GM18868 (cell line): ENCODE results near the gene TMEM132D.
"Not testable (repeated sequence)": the region's sequence is repeated elsewhere in the genome, so short reads cannot be mapped to it uniquely, and the experiment has no call there.

Source experiments
- ATAC-seq: cut with Tn5 transposase; IDR thresholded peaks from one replicate; pipeline ENCODE4 v1.9.1; 2021; ENCODE audit warnings: mild to moderate bottlenecking, moderate library complexity; ENCODE audit not compliant: unreplicated experiment

TMEM132D gene

GRCh38 chr12:129903956-129904829 is at the start of gene TMEM132D:
TMEM132D (minus strand) TSS chr12:129904025.
- ATAC-seq = no peak

- no peak for ATAC-seq
Measured at GRCh38 chr12:129949651-129950050, 45.8 kb upstream of the TMEM132D start.

- ATAC-seq = no peak
Measured at GRCh38 chr12:129941618-129942017, 37.8 kb upstream of the TMEM132D start.

- ATAC-seq = no peak
Measured at GRCh38 chr12:129938089-129938488, 34.3 kb upstream of the TMEM132D start.

DNA sequence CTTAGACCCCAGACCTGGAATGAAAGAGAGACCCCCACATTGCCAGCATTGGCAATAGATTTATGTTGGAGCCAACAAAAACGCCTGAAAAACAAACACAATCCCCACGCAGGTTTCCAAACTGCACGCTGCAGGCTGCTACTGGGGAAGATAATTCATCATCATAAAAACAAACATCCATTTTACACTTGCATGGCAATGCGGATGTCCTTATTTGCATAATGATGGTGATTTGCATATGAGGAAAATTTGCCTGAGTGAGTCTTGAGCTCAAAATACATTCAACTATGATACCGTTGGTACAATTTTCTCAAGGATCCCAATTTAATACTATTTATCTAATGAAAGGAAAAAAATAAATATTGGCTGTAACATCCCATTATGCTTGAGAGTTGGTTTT is 33.6 kb upstream of the TMEM132D start:
- no peak for ATAC-seq

- ATAC-seq = no peak
Measured at GRCh38 chr12:129928643-129929042, 24.8 kb upstream of the TMEM132D start.

DNA sequence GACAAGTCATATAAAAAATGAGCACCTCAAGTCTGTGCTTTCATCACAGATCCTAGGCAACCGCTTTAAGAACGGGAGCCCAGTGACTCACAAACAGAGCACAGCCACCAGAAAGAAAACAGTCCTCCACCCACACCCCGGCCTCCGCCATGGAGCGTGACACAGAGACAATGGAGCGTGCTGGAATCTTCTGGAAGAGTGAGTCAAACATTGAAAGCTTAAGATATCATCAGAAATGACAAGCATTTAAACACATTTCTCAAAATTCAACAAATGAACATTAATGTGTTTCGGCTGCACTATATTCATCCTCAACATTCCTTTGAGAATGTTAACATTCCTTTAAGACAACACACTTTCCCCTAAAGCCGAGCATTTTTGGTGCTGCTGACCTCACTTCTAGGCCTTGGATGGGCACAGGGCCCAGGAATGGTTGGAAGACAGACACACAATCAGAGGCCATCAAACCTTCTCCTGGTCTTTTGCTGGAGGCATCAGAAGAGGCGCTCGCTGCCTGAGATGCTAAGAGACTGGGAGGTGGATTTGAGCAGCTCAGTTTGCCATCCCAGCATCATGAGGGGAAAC is 23.6 kb upstream of the TMEM132D start:
- no peak for ATAC-seq

DNA sequence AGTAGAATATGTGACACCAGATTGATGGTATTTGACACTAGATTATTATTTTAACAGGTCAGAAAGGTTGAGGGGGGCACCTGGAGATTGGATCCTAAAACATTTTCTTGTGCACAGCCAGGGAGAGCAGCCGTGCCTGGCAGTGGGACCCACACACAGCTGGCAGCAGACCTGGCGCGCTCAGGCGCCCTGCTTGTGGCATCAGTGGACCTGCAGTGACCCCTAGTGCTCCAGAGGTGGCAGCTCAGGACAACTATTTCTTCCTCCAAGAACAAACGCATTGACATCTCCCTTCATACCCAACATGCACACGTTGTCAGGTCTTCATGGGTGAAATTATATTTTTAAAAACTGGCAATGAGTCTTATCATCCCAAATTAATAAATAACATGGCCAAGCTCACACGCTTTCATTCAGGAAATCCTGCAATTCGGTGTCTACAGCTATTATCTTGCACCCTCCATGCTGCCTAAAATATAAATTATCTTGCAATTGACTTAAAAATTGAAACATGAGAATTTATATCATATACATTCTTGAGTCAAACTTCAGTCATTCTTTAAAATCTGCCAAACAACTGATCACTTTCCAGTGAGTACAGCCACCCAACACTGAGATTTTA is 7.7 kb upstream of the TMEM132D start:
- ATAC-seq = peak; percentile 83

DNA sequence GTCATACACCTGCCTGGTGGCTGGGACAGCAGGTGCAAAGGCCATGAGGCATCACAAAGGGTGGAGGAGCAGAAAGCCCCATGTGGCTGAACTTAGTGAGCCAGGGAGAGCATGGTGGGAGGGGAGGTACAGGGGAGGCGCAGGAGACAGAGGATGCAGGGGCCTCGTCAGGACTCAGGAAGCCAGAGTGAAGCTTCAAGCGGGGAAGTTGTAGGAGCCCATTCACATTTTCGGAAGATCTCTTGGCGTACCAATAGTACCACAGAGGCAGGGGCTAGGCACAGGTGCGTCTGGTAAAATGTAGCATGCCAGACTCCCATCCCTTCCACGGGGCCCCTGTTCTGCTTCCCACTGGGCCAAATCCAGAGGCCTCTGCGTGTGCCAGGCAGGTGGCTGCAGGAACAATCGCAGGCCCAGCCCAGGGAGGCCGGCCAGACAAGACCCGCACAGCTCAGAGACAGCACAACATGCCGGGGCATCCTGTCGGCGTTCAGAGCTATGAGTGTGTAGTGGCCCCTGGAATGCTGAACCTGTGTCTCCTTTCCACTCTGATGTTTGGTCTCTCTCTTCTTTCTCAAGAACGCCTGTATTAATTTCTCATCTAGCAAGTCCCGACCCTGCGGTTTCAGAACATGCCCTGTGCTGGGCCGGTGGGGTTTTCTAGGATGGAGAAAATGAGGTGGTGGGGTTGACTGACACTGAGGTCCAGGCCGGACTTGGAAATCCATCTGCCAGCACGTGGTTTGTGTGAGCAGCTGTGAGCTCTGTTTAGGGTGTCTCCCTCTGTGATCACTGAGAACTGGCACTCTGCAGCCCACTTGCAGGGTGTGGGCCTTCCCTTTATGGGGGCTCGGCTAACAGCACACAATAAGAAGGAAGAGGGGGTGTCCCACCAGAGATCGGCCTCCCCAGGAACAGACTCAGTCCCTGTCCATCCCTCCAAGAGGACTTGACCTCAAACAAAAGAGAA is 5.5 kb upstream of the TMEM132D start:
- no peak for ATAC-seq

DNA sequence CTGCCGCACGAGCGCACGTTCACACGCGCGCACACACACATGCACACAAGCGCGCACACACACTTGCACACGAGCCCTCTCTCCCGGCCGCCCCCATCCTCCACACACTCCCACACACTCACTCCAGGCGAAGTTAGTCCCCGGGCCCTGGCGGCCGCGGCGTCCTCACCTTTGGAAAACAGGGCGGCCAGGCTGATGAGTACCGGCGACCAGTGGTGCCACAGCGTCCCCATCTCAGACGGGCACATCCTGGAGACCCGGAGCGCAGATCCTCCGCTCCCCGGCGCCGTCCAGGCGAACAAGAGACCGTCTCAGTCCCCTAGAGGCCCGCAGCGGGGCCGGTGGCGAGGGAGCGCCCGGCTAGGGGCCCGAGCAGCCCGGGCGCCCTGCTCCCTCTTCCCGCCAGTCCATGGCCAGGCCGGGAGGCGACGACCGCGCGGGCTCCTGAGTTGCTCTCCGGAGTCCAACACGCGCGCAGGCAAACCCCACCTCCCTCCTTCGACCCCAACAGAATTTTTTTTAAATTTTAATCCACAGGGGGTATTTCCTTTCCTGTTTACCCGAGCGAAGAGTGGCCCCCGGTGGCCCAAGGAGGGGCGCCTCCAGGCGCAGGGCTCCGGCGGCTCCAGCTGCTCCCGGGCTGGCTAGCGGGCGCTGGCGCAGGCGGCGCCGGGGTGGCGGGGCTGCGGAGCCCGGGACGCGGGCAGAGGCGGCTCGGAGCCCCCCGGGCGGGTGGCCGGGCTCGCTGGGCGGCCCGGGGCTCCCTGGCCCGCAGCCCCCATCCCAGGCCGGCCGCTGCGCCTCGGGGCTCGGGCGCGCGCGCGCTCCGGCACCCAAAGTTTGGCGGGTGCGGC is 506 bp downstream of the TMEM132D start:
- ATAC-seq = no peak

- no peak for ATAC-seq
Measured at GRCh38 chr12:129902371-129903091, 1.3 kb downstream of the TMEM132D start.

DNA sequence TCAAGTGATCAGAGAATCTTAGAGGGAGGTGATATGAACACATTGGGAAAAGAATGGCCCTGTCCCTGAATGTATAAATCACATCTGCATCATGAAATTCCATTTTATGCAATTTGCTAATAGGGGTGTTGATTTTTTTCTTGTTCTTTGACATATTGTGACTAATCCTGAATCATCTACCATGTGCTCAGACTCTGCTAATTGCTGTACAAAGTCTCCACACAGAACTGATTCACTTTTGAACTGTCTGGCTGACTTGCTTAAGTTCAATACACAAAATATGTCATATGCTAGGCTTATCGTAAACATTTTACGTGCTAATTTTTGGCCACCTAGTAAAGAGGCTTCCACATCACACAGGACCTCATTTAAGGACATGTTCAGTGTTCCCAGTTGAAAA is 2.6 kb downstream of the TMEM132D start:
- ATAC-seq = no peak

GRCh38 chr12:129900306-129900705 is 3.5 kb downstream of the TMEM132D start:
- no peak for ATAC-seq

GRCh38 chr12:129899045-129899444 is 4.8 kb downstream of the TMEM132D start:
- not testable (repeated sequence) for ATAC-seq

DNA sequence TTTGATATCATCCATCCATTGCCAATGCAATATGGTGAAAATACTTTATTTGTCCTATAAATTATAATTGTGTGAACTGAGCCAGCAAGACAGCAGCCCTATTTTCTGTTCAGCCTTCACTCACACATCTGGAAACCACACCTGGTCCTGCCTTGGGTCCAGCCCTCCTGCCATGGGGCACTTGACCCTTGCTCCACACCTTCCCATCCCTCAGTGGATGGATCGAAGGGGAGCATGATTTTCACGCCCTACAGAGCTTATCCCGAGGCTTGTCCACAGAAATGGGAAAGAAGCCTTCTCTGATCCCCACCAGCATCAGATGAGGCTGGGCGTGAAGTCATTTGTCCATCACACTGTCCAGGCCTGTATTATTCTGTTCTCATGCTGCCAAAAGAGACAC is 10.1 kb downstream of the TMEM132D start:
- no peak for ATAC-seq

- no peak for ATAC-seq
Measured at GRCh38 chr12:129887101-129887500, 16.7 kb downstream of the TMEM132D start.

DNA sequence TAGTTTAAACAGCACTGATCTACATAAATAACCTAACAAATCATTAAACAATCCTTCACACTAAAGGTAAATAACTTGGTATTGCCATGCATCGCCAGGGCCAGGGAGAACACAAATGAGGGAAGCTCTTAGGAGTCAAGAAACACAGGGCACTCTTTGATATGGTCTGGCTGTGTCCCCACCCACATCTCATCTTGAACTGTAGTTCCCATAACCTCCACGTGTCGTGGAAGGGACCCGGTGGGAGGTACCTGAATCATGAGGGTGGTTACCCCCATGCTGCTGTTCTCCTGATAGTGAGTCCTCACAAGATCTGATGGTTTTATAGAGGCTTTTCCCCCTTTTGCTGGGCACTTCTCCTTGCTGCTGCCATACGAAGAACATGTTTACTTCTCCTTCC is 17.3 kb downstream of the TMEM132D start:
- ATAC-seq = no peak

DNA sequence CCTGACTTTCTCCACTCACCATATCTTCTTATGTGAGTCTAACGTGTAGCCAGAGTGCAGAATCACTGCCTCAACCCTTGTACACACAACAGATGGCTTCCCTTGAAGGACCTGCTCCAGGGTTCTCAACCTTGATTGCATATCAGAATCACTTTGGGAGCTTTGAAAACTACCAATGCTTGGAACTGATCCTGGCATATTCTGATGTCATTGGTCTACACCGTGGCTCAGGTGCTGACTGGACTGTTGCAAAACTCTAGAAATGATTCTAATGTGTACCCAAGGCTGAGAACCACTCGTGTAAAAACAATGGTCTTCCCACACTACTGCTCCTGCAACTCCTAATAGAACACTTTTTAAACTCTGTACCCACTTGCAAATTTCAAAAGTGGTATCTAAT is 18.5 kb downstream of the TMEM132D start:
- ATAC-seq = no peak

- ATAC-seq = no peak
Measured at GRCh38 chr12:129877411-129877810, 26.4 kb downstream of the TMEM132D start.
